ENCODE data around the gene DLX1. TPM values are rescaled to one million over a fixed set of nuclear protein-coding genes. Genes with fewer than 3 reads are reported as not detected.

The DLX1 gene
- total and polyA plus RNA-seq, 9 of the 15 experiments (the other 6 are each of a cell fraction or from before 2014, with no cell fraction given), result 1.9 to 26.2 (median 9.6) TPM

GRCh38 chr2:172137109-172137508, 51.8 kb downstream of the DLX1 start (continued):
- no peak for TF ChIP-seq FOXP4 (CRISPR knock-in tag; IDR thresholded peaks at IDR 0.05; ENCODE audit: borderline replicate concordance)
- TF ChIP-seq ATF3 (IDR thresholded peaks at IDR 0.05), result peak; percentile 73
- TF ChIP-seq ATF3 (CRISPR knock-in tag; conservative IDR thresholded peaks at IDR 0.05), result no peak
- no peak for TF ChIP-seq STAT5B (CRISPR knock-in tag; IDR thresholded peaks at IDR 0.05)
- no peak for TF ChIP-seq RUNX1 (IDR thresholded peaks at IDR 0.05; ENCODE audit: low read depth)
- no peak for TF ChIP-seq STAG1 (CRISPR knock-in tag; IDR thresholded peaks at IDR 0.05; ENCODE audit: borderline replicate concordance)
- no peak for TF ChIP-seq NFATC3 (IDR thresholded peaks at IDR 0.05)
- TF ChIP-seq ZC3H11A (IDR thresholded peaks at IDR 0.05; ENCODE audit: low read depth, low read length), result no peak
- TF ChIP-seq CUX1 (CRISPR knock-in tag; IDR thresholded peaks at IDR 0.05), result no peak
- TF ChIP-seq DNMT1 (IDR thresholded peaks at IDR 0.05), result no peak
- no peak for TF ChIP-seq NR1H2 (CRISPR knock-in tag; IDR thresholded peaks at IDR 0.05)
- TF ChIP-seq MAFG (tag; conservative IDR thresholded peaks at IDR 0.05), result 0 out of 2 replicates have a peak, but pooled peaks have one; percentile 19
- no peak for TF ChIP-seq KLF16 (IDR thresholded peaks at IDR 0.05)
- no peak for TF ChIP-seq ZNF134 (CRISPR knock-in tag; conservative IDR thresholded peaks at IDR 0.05)
- no peak for TF ChIP-seq USF2 (CRISPR knock-in tag; IDR thresholded peaks at IDR 0.05)
- TF ChIP-seq ZNF316 (IDR thresholded peaks at IDR 0.05), result peak; percentile 47
- TF ChIP-seq E2F5 (CRISPR knock-in tag; IDR thresholded peaks at IDR 0.05), result no peak
- no peak for TF ChIP-seq CEBPG (CRISPR knock-in tag; IDR thresholded peaks at IDR 0.05)
- TF ChIP-seq CEBPG (tag; conservative IDR thresholded peaks at IDR 0.05 in 1 of 2, IDR thresholded peaks at IDR 0.05 in 1 of 2), result peak; percentile 29 to 81; a peak in 2 of 4 replicates
- 0 out of 2 replicates have a peak, but pooled peaks have one; percentile 41 for TF ChIP-seq JUNB (CRISPR knock-in tag; conservative IDR thresholded peaks at IDR 0.05)

Measured in K562 (cell line).